ENCODE measurements around the gene LSR. TPM values are rescaled to one million over a fixed set of nuclear protein-coding genes. Genes with fewer than 3 reads are reported as not detected.

The LSR gene
- total RNA-seq, 1 donor from 2014 or later, result 103 TPM

- peak; percentile 67 for DNase-seq (ENCODE audit: low spot score)
- ATAC-seq, result peak; percentile 1
Observed at GRCh38 chr19:35266520-35267352, 17.9 kb downstream of the LSR start.

- ATAC-seq, result peak; percentile 27
Observed at GRCh38 chr19:35267353-35267817, 18.6 kb downstream of the LSR start.

GRCh38 chr19:35267818-35268535, 19.2 kb downstream of the LSR start:
- DNase-seq (ENCODE audit: low spot score) (peak; percentile 82), ATAC-seq (peak; percentile 53)

More at GRCh38 chr19:35267353-35267817, 18.6 kb downstream of the LSR start:
- DNase-seq (ENCODE audit: low spot score), result no peak

- peak; percentile 13 for ATAC-seq
Observed at GRCh38 chr19:35268536-35269437, 20.0 kb downstream of the LSR start, which contains the start of gene USF2. USF2 (plus strand) TSS chr19:35268962; CDS start chr19:35269102, 140 bp downstream.

DNA sequence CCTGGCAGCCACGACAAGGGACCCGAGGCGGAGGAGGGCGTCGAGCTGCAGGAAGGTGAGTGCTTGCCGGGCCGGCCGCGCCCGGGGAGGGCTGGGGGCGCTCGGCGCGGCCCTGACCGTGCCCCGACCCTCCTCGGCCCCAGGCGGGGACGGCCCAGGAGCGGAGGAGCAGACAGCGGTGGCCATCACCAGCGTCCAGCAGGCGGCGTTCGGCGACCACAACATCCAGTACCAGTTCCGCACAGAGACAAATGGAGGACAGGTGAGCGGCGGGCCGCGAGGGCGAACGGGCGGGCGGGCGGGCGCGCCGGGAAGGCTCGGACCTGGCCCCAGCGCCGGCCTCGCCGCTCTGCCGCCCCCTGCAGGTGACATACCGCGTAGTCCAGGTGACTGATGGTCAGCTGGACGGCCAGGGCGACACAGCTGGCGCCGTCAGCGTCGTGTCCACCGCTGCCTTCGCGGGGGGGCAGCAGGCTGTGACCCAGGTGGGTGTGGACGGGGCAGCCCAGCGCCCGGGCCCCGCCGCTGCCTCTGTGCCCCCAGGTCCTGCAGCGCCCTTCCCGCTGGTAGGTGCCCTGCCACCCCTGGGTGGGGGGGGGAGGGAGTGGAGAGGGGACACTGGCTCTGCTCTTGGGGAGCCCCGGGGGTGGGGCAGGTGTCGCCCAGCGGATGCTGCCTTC, 20.8 kb downstream of the LSR start:
- ATAC-seq (peak; percentile 62), DNase-seq (ENCODE audit: low spot score) (peak; percentile 93)

More at GRCh38 chr19:35268536-35269437, 20.0 kb downstream of the LSR start, which contains the start of gene USF2:
- DNase-seq (ENCODE audit: low spot score), result peak; percentile 86

- no peak for DNase-seq (ENCODE audit: low spot score)
- ATAC-seq, result no peak
Observed at GRCh38 chr19:35270381-35270811, 21.6 kb downstream of the LSR start.

DNA sequence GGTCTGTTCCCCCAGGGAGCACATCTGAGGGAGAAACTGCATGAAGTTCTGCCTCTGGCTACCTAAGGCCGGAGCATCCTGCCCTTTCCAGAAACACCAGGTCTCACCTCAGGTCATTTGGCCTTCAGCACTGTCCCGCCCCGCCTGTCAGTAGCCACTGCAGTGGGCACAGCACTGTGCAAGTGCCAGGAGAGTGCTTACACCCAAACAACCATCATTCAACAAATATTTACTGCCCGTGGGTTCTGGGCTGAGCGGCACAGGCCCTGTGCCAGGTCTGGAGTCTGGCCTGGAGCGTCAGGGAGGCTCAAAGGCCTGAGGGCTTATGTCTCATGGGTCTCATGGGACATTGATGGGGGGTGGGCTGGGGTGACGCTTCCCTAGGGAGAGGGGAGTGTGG, 22.7 kb downstream of the LSR start:
- DNase-seq (ENCODE audit: low spot score) (peak; percentile 91), ATAC-seq (peak; percentile 58)

GRCh38 chr19:35272122-35272719, 23.4 kb downstream of the LSR start:
- ATAC-seq, result no peak
- no peak for DNase-seq (ENCODE audit: low spot score)

- DNase-seq (ENCODE audit: low spot score) (no peak), ATAC-seq (no peak)
Observed at GRCh38 chr19:35272954-35273649, 24.3 kb downstream of the LSR start.

DNA sequence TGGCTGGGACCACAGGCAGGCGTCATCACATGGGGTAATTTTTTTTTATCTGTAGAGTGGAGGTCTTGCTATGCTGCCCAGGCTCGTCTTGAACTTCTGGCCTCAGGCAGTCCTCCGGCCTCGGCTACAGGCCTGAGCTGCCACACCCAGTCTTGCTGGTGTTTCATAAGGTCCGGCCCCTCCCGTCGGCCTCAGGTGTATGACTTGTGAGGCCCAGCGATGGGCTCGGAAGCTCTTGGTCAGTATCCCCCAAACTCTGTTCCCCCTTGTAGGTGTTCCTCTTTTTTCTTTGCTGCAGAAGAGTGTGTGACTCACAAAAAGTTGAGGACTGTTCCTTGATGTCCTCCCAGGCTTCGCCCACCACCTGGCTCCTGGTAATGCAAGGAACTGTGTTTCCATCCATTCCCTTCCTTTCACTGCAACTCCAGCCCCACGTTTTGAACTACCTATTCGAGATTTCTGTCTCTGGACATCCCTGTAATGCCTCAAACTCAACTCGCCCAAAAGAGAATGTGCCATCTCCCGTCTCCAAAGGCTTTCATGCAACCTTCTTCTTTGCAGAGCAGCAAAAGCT, 25.0 kb downstream of the LSR start:
- ATAC-seq, result no peak
- no peak for DNase-seq (ENCODE audit: low spot score)

DNA sequence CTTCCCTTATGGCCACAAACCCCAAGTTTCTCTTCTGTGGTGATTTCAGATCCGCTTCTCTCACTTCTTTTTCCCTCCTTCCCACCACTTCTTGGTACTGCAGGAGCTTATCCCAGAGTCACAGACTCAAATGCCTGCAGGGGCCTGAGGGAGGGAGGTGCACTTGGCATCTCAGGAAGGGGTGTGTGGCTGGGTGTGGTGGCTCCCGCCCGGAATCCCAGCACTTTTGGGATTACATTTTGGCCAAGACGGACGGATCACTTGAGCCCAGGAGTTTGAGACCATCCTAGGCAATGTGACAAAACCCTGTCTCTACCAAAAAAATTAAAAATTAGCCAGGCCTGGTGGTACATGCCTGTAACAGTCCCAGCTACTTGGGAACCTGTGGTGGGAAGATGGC, 25.5 kb downstream of the LSR start:
- no peak for ATAC-seq

GRCh38 chr19:35276706-35277281, 28.0 kb downstream of the LSR start:
- DNase-seq (ENCODE audit: low spot score), result no peak

More for the DNA sequence above, 25.5 kb downstream of the LSR start:
- DNase-seq (ENCODE audit: low spot score), result no peak

DNA sequence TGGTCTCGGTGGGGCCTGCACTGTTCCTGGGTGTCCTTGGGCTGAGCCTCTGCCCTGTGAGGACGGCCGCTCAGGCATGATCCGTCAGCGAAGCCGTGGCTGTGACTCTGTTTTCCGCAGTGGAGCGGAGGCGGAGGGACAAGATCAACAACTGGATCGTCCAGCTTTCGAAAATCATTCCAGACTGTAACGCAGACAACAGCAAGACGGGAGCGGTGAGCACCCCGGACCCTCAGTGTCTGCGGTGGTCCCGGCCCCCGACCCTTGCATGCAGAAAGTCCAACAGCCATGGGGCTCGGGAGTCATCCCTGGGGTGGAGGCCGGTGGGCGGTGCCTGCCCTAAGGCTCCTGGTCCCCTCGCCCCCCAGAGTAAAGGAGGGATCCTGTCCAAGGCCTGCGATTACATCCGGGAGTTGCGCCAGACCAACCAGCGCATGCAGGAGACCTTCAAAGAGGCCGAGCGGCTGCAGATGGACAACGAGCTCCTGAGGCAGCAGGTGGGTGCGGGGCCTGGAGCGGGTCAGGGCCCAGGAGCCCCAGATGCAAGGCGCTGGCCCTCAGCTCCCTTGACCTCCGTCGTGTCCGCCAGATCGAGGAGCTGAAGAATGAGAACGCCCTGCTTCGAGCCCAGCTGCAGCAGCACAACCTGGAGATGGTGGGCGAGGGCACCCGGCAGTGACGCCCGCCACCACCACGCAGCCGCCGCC, 29.9 kb downstream of the LSR start:
- DNase-seq (ENCODE audit: low spot score), result peak; percentile 77
- peak; percentile 48 for ATAC-seq

More at GRCh38 chr19:35276706-35277281, 28.0 kb downstream of the LSR start:
- ATAC-seq, result no peak

- DNase-seq (ENCODE audit: low spot score) (no peak), ATAC-seq (no peak)
Observed at GRCh38 chr19:35279374-35279773, 30.6 kb downstream of the LSR start.

GRCh38 chr19:35279985-35280821, 31.4 kb downstream of the LSR start:
- ATAC-seq, result peak; percentile 51
- peak; percentile 83 for DNase-seq (ENCODE audit: low spot score)

GRCh38 chr19:35281303-35281702, 32.5 kb downstream of the LSR start:
- ATAC-seq (no peak), DNase-seq (ENCODE audit: low spot score) (no peak)
